GM23338 (cell line): ENCODE measurements around the gene TSSC4. TPM values are rescaled to one million over a fixed set of nuclear protein-coding genes. Genes with fewer than 3 reads are reported as not detected.

Experiments used
- ATAC-seq: fragments of 200-7000 bp; cut with Tn5 transposase; 3 replicates; pipeline ENCODE4 v1.9.1; 2020
- DNase-seq: peaks from one replicate; pipeline ENCODE4 v3.0.0-alpha.2; 2015; ENCODE audit warnings: low spot score
- H2AFZ ChIP-seq: fragments of 200-600 bp; sonication (generic); 2 replicates; pipeline ENCODE4 v1.8.0; 2016; ENCODE audit warnings: antibody characterized with exemption, mild to moderate bottlenecking, moderate library complexity
- H3F3A ChIP-seq: fragments of 200-600 bp; sonication (generic); replicated peaks from 2 replicates; pipeline ENCODE4 v1.8.0; 2017; ENCODE audit warnings: antibody characterized with exemption, mixed run types, low read depth
- H3K27ac ChIP-seq: fragments of 200-600 bp; sonication (generic); 2 replicates; pipeline ENCODE4 v1.6.1; 2016; ENCODE audit warnings: low read depth
- H3K27me3 ChIP-seq: fragments of 200-600 bp; sonication (generic); 2 replicates; pipeline ENCODE4 v1.8.0; 2016; ENCODE audit warnings: mild to moderate bottlenecking, mixed run types, moderate library complexity; ENCODE audit not compliant: insufficient read depth
- H3K36me3 ChIP-seq: fragments of 200-600 bp; sonication (generic); 2 replicates; pipeline ENCODE4 v1.8.0; 2016; ENCODE audit warnings: mild to moderate bottlenecking; ENCODE audit not compliant: insufficient read depth
- H3K4me1 ChIP-seq: fragments of 200-600 bp; sonication (generic); 2 replicates; pipeline ENCODE4 v1.8.0; 2016; ENCODE audit warnings: mild to moderate bottlenecking, moderate library complexity; ENCODE audit not compliant: insufficient read depth
- H3K4me2 ChIP-seq: fragments of 200-600 bp; sonication (generic); 2 replicates; pipeline ENCODE4 v1.7.1; 2017; ENCODE audit warnings: mixed run types
- H3K4me3 ChIP-seq: fragments of 200-600 bp; sonication (generic); 2 replicates; pipeline ENCODE4 v1.6.1; 2016; ENCODE audit warnings: mixed run types
- H3K79me2 ChIP-seq: fragments of 200-600 bp; sonication (generic); replicated peaks from 2 replicates; pipeline ENCODE4 v1.8.0; 2017; ENCODE audit warnings: mild to moderate bottlenecking; ENCODE audit not compliant: insufficient read depth
- H3K9me2 ChIP-seq: fragments of 200-600 bp; sonication (generic); 2 replicates; pipeline ENCODE4 v1.8.0; 2017; ENCODE audit not compliant: insufficient read depth
- H4K20me1 ChIP-seq: fragments of 200-600 bp; sonication (generic); replicated peaks from 2 replicates; pipeline ENCODE4 v1.8.0; 2017; ENCODE audit warnings: mild to moderate bottlenecking; ENCODE audit not compliant: insufficient read depth
- H3K27ac Mint-ChIP-seq: 2 replicates; pipeline ENCODE4 v1.8.0; 2020; ENCODE audit warnings: inconsistent platforms, mild to moderate bottlenecking, moderate library complexity, mixed read lengths
- H3K27me3 Mint-ChIP-seq: 3 replicates; pipeline ENCODE4 v1.8.0; 2022; ENCODE audit warnings: low read depth, mild to moderate bottlenecking, moderate library complexity, mixed read lengths, inconsistent platforms; ENCODE audit not compliant: insufficient read depth, poor library complexity
- H3K36me3 Mint-ChIP-seq: 3 replicates; pipeline ENCODE4 v1.8.0; 2021; ENCODE audit warnings: low read depth, mild to moderate bottlenecking, inconsistent platforms, moderate library complexity, mixed read lengths
- H3K4me1 Mint-ChIP-seq: 3 replicates; pipeline ENCODE4 v1.8.0; 2020; ENCODE audit warnings: mild to moderate bottlenecking, inconsistent platforms, mixed read lengths
- H3K4me3 Mint-ChIP-seq: 3 replicates; pipeline ENCODE4 v1.8.0; 2021; ENCODE audit warnings: moderate library complexity, mild to moderate bottlenecking, inconsistent platforms, mixed read lengths
- H3K9me3 Mint-ChIP-seq: 3 replicates; pipeline ENCODE4 v1.8.0; 2020; ENCODE audit warnings: moderate library complexity, mild to moderate bottlenecking, inconsistent platforms, mixed read lengths
- CREB1 ChIP-seq: fragments of 250-450 bp; sonication (Bioruptor Pico); IDR thresholded peaks from 2 replicates; pipeline ENCODE4 v1.5.0; 2020; ENCODE audit warnings: low read depth, mild to moderate bottlenecking, moderate library complexity
- CTCF ChIP-seq, 2 experiments: fragments of 200-600 bp in 1 of 2; sonication (generic) in 1 of 2; conservative IDR thresholded peaks; 2 replicates each; pipeline versions ENCODE4 v1.5.1 to v1.6.1; 2016 to 2017; ENCODE audit warnings: antibody characterized with exemption in 2 of 2, low read depth in 2 of 2, mild to moderate bottlenecking in 2 of 2, moderate library complexity in 1 of 2
- ETS1 ChIP-seq: IDR thresholded peaks from 2 replicates; pipeline ENCODE4 v1.6.1; 2016; ENCODE audit warnings: antibody characterized with exemption
- EZH2 ChIP-seq: fragments of 200-600 bp; sonication (generic); IDR thresholded peaks from one replicate; pipeline ENCODE4 v1.8.0; 2017; ENCODE audit warnings: antibody characterized with exemption, mild to moderate bottlenecking, low read depth; ENCODE audit not compliant: unreplicated experiment
- EZH2phosphoT487 ChIP-seq: fragments of 200-600 bp; sonication (generic); IDR thresholded peaks from one replicate; pipeline ENCODE4 v1.8.1; 2018; ENCODE audit warnings: antibody characterized with exemption; ENCODE audit not compliant: unreplicated experiment
- JUNB ChIP-seq: IDR thresholded peaks from one replicate; pipeline ENCODE4 v1.6.1; 2016; ENCODE audit warnings: antibody characterized with exemption; ENCODE audit not compliant: unreplicated experiment
- NANOG ChIP-seq: IDR thresholded peaks from 2 replicates; pipeline ENCODE4 v1.6.1; 2016; ENCODE audit warnings: antibody characterized with exemption, borderline replicate concordance
- POLR2AphosphoS5 ChIP-seq: IDR thresholded peaks from 2 replicates; pipeline ENCODE4 v1.6.1; 2016; ENCODE audit warnings: antibody characterized with exemption, low read depth
- REST ChIP-seq: IDR thresholded peaks from one replicate; pipeline ENCODE4 v1.6.1; 2018; ENCODE audit warnings: antibody characterized with exemption; ENCODE audit not compliant: unreplicated experiment
- STAT1 ChIP-seq: IDR thresholded peaks from one replicate; pipeline ENCODE4 v1.6.1; 2016; ENCODE audit warnings: antibody characterized with exemption; ENCODE audit not compliant: unreplicated experiment
- ZNF114 ChIP-seq: fragments of 250-450 bp; sonication (Bioruptor Pico); IDR thresholded peaks from 2 replicates; pipeline ENCODE4 v1.5.0; 2020; ENCODE audit warnings: mild to moderate bottlenecking, moderate library complexity
- ZNF331 ChIP-seq: fragments of 250-450 bp; sonication (Bioruptor Pico); IDR thresholded peaks from 2 replicates; pipeline ENCODE4 v1.5.0; 2020; ENCODE audit warnings: low read depth, mild to moderate bottlenecking, moderate library complexity
- ZNF462 ChIP-seq: fragments of 250-450 bp; sonication (Bioruptor Pico); IDR thresholded peaks from 2 replicates; pipeline ENCODE4 v1.5.0; 2020; ENCODE audit warnings: mild to moderate bottlenecking, moderate library complexity
- polyA plus RNA-seq: library from polyadenylated mRNA; unstranded; fragments of >200 nt; fragmentation: Nextera tagmentation; extraction: Ambion mirVana; gene quantifications from 2 replicates; pipeline ENCODE4 v1.2.1, GENCODE V29; 2016
- total RNA-seq: library from RNA; depleted of rRNA; stranded (reverse); fragments of >200 nt; shearing (Covaris generic); gene quantifications from 2 replicates; pipeline ENCODE4 v1.2.3, GENCODE V29; 2014

The TSSC4 gene
- total and polyA plus RNA-seq, 2 experiments from 2014 or later: 27.5 to 44.3 TPM

GRCh38 chr11:2361565-2361964 lies 39.0 kb upstream of the TSSC4 start:
- Mint-ChIP-seq H3K27me3 (peaks cover 5% of the 10 kb centered on the region), H3K36me3 (peaks cover 2% of the 10 kb centered on the region; the same call in 1 of the 3 replicates), H3K4me3 (no peak overlapping the region), H3K27ac (no peak overlapping the region), H3K9me3 (peaks cover 3% of the 10 kb centered on the region; the same call in 2 of the 3 replicates), H3K4me1 (no peaks in the 10 kb centered on the region)
- no peaks in the 10 kb centered on the region for H3F3A ChIP-seq
- TF ChIP-seq ETS1 (no peak), REST (no peak), EZH2 (no peak), EZH2phosphoT487 (no peak), ZNF331 (CRISPR knock-in tag) (no peak), ZNF462 (no peak), ZNF114 (CRISPR knock-in tag) (no peak), JUNB (no peak), CTCF (conservative IDR thresholded peaks at IDR 0.05; ENCODE audit: low read depth in 2 of 2) (no peak), STAT1 (no peak), POLR2AphosphoS5 (no peak), NANOG (no peak), CREB1 (CRISPR knock-in tag) (no peak)
- ATAC-seq (no peak), DNase-seq (no peak)
- no peak overlapping the region for H3K4me3 ChIP-seq
- no peaks in the 10 kb centered on the region for H3K79me2 ChIP-seq
- no peaks in the 10 kb centered on the region for H3K4me1 ChIP-seq
- no peak overlapping the region for H2AFZ ChIP-seq
- no peaks in the 10 kb centered on the region for H4K20me1 ChIP-seq
- H3K27ac ChIP-seq: no peak overlapping the region
- H3K27me3 ChIP-seq: no peaks in the 10 kb centered on the region
- no peaks in the 10 kb centered on the region for H3K36me3 ChIP-seq
- H3K9me2 ChIP-seq: no peaks in the 10 kb centered on the region
- no peak overlapping the region for H3K4me2 ChIP-seq
